AG09319 (cell line): Measurements from ENCODE around the gene POLE.

ENCODE experiments used
- DNase-seq: peaks from one replicate; pipeline ENCODE4 v3.0.0-alpha.2; 2010; ENCODE audit warnings: low read depth; ENCODE audit errors: extremely low read depth
- TF ChIP-seq, protein P1 (sequence below): IDR thresholded peaks from 2 replicates; pipeline ENCODE4 v1.5.1; 2011; ENCODE audit warnings: low read depth, mild to moderate bottlenecking, inconsistent platforms, low read length, moderate library complexity

Gene POLE

DNA sequence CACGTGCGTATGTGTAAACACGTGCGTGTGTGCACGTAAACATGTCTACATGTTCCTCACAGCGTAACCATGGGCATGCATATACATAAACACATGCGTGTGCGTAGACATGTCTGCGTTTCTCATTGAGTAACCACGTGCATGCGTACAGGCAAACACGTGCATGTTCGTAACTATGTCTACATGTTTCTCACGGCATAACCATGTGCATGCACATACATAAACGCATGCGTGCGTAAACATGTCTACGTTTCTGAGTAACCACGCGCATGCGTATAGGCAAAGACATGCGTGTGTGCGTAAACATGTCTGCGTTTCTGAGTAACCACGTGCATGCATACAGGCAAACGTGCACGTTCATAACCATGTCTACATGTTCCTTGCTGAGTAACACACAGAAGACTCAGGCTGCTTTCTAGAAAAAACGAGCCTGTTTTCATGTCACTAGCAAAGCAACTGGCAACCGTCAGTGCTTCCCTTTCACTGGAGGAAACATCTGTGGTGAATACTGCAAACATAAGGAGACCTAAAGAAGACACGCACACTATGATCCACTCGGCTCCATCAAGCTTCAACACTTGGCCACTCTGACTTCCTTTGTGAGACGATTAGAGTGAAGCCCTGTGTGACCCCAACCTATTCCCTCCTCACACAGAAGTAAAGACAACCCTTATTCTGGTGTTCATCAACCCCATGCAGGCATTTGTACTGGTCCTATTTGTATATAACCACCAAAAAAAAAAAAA, 28.8 kb downstream of the POLE start:
- no peak for DNase-seq

DNA sequence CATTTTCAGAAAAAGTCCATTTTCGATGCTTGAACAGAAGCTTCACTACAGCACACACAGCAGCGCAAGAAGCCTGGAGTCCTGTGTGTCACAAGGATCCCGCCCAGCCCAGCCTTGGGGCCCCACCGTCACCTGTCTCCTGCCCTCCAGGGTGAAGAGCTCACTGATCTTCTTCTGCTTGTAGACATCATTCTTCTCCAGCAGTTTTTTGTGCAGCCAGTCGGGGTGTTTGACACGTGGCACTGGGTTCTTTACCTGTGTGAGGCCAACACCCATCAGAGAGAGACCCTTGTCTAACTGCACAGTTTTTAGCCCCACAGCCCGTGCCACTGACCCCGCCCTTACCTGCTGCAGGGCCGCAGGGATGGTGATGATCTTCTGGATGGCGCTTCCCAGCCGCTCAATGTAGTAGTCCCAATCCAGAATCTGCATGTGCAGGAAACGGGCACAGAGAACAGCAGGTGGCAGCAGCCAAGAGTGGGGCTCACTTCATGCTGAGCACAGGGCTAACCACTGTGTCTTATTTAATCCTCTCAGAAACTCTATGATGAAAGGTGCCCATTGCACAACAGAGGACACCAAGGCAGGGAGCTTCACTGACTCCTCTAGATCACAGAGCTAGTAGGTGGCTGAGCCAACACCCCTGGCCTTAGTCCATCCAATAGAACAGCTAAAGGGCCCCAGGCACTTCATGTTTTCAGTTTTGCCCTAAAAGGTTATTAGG, 30.0 kb downstream of the POLE start:
- DNase-seq = no peak

More for the DNA sequence above, 28.8 kb downstream of the POLE start:
- TF ChIP-seq, protein P1, sequence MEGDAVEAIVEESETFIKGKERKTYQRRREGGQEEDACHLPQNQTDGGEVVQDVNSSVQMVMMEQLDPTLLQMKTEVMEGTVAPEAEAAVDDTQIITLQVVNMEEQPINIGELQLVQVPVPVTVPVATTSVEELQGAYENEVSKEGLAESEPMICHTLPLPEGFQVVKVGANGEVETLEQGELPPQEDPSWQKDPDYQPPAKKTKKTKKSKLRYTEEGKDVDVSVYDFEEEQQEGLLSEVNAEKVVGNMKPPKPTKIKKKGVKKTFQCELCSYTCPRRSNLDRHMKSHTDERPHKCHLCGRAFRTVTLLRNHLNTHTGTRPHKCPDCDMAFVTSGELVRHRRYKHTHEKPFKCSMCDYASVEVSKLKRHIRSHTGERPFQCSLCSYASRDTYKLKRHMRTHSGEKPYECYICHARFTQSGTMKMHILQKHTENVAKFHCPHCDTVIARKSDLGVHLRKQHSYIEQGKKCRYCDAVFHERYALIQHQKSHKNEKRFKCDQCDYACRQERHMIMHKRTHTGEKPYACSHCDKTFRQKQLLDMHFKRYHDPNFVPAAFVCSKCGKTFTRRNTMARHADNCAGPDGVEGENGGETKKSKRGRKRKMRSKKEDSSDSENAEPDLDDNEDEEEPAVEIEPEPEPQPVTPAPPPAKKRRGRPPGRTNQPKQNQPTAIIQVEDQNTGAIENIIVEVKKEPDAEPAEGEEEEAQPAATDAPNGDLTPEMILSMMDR = no peak

DNA sequence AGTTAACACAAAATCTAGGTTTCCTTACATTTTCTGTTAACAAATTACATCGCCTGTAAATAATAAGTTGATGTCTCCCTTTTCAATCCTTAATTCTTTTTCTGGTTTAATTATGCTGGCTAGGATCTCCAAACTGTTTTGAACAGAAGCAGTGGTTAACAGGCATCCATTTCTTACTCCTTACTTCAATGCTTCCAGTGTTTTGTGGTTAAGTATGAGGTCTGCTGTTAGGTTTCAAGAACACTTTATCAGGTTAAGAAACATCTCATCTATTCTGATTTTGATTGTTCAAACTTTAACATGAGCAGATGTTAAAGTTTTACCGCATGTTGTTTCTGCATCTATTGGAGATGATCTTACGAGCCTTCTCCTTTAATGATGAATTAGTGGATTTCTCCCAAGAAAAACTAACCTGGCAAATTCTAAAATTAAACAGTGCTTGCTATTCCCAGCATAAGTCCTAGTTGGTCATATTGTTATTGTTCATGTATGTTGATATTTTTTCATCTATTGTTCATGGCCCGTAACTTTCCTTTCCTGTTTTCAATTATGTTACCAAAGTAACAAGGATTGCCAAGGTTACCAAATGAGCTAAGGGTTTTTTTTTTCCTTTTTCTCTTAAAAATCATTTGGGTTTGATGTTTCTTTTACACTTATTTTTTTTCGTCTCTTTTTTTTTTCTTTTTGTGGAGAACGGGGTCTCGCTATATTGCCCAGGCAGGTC, 33.4 kb downstream of the POLE start:
- TF ChIP-seq, protein P1 = no peak
- DNase-seq = peak; percentile 7

More for the DNA sequence above, 30.0 kb downstream of the POLE start:
- TF ChIP-seq, protein P1 = no peak

DNA sequence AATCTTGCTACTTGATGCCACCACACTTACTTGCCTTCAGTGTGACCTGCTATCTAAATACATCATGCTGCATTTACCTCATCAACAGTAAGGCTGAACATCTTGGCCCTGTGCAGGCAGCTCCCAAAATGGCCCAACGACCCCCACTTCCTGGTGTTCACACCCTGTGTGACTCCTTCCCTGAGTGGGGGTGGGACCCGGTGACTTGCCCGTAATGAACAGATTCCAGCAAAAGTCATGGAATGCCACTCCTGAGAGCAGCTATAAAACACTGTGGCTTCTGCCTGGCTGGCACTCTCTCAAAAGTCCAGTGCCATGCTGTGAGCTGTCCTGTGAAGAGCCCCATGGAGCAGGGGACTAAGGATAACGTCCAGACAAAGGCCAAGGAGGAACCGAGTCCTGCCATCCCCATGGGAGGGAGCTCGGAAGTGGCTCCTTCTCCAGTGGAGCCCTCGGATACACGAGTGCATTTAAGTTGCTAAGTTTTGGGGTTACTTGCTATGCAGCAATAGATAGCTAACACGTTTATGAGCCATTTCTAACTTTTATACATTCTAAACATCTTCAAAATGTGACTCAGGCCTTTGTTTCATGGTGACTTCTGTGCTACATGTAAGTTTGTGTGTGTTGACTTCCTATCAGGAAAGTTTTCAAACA, 35.6 kb downstream of the POLE start:
- TF ChIP-seq, protein P1 = no peak

DNA sequence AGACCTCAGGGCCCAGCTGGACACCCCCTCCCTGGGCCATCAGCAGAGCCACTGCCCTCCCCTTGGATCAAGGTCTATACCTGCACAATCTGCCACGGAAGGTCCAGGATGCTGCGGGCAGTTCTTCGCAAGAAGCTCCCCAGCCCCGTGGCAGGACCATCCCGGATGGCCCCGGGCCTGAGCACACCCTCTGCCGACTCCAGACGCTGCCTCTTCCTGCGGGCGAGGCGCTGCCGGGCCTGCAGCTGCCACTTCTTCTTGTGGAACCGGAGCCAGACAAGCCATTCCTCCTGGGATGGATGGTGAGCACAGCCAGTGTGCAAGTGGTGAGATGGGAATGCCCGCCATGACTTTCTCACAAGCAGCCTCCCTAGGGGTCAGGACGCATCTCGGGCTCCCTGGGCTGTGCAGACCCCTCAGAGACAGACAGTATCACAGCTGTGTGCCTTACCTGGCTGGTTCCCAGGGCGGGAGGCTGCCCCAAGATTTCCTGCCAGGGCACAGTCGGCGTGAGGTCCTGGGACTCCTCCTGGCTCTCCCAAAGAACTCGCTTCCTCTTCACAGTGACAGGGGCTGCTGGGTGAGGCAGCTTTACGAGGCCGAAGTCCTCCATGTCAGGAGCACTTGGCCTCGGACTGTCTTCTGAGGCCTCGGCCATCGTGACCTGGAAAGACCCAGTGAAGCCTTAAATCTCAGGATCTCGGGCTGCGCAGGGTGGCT, 37.8 kb downstream of the POLE start:
- TF ChIP-seq, protein P1 = no peak

More for the DNA sequence above, 35.6 kb downstream of the POLE start:
- no peak for DNase-seq

DNA sequence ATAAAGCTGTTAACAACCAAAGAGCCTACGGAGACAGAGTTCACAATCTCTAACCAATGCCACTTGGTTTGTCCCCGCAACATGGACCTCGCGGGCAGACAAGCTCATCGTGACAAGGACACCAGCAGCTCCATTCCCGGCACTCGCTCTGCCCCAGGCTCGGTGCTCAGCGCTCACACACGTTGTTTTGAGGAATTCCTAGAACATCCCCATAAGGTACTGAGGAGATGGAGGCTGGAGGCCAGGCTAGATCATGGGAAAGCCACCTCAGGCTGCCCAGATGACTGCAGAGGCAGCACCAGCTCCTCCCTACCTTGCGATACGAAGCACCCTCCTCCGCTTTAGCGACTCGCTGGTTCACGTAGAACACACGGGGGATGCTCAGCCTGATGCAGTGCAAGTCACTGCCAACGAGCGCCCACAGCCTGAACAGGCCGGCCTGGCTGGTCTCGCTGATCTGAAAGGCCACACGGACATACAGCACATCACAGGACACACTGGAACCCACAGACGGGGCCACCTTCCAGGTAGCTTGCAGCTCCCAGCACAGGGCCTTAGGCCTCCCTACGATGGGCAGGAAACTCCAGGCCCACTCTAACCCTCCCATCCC, 38.4 kb downstream of the POLE start:
- TF ChIP-seq, protein P1 = no peak
- DNase-seq = no peak

More for the DNA sequence above, 37.8 kb downstream of the POLE start:
- DNase-seq = no peak
